SKM-1 (cell line): ENCODE results near the gene ULBP1.
"Not testable (repeated sequence)": the region's sequence is repeated elsewhere in the genome, so short reads cannot be mapped to it uniquely, and the experiment has no call there.

Experiments used
- DNase-seq: peaks from one replicate; lab custom pipeline; 2025; ENCODE audit not compliant: unreplicated experiment; lab: John Stamatoyannopoulos, UW

The ULBP1 gene

DNA sequence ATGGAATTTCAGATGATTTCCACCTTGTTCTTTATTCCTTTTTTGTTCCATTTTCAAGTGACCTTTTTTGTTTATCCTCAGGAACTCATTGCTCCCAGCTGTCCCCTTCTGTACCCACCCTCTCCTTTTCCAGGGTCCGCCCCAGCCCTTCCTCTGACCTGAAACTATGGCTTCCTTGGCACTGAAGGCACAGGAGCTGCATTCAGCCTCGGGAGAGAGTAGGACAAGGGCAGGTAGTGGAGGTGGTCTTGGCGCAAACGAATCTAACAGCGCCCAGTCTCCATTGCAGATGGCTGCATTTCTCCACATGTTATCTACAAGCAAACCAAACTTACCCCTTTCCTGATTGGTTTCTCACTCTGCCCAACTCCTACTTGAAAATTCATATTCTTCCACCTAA, 30.7 kb upstream of the ULBP1 start:
- DNase-seq: no peak

- DNase-seq: no peak
These were observed 30.3 kb upstream of the ULBP1 start for GRCh38 chr6:149933461-149933860.

GRCh38 chr6:149934249-149935156, 29.2 kb upstream of the ULBP1 start:
- DNase-seq: peak; percentile 52

DNA sequence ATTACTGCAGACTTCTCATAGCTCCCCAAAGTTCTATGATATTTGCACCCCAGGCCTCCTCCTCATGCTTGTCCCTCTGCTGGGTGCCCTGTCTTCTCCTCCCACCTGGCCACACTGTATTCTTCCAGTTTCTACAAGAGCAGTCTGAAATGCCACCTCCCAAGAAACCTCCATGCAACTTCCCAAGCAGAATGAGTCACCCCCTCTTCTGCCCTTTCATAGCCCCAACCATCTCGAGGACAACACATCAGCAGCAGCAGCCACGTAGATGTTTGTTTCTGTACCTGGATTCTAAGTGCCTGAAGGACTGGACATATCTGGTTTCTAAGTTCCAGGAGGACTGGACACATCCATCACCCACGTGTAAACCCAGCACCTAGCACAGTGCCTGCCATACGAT, 28.5 kb upstream of the ULBP1 start:
- no peak for DNase-seq

GRCh38 chr6:149935668-149936067, 28.1 kb upstream of the ULBP1 start:
- no peak for DNase-seq

- no peak for DNase-seq
These were observed 27.0 kb upstream of the ULBP1 start for GRCh38 chr6:149936743-149937142.

DNA sequence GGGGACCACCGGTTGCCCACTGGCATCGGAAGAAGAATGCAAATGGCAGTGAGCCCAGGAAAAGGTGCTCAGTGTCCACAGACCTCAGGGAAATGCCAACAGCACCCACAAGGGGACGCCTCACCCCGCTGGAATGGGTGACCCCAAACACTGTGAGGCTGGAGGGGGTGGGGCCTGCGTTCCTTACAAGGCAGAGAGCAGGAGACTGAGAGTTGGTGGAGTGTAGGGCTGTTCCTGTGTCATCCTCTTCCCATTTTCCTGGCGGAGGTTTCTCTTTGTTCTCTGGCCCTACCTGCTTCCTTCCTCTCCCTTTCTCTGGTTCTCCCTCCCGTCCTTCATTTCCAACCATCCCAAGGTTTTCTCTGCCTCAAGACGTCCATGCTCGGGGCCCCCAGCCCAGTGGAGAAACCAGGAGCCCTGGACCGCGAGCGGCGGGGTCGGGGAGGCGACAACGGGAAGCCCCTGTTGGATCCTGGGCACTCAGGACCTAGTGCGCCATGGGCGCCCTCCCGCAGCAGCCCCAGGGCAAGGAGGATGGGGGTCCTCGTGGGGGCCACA, 25.7 kb upstream of the ULBP1 start:
- DNase-seq: not testable (repeated sequence)

DNA sequence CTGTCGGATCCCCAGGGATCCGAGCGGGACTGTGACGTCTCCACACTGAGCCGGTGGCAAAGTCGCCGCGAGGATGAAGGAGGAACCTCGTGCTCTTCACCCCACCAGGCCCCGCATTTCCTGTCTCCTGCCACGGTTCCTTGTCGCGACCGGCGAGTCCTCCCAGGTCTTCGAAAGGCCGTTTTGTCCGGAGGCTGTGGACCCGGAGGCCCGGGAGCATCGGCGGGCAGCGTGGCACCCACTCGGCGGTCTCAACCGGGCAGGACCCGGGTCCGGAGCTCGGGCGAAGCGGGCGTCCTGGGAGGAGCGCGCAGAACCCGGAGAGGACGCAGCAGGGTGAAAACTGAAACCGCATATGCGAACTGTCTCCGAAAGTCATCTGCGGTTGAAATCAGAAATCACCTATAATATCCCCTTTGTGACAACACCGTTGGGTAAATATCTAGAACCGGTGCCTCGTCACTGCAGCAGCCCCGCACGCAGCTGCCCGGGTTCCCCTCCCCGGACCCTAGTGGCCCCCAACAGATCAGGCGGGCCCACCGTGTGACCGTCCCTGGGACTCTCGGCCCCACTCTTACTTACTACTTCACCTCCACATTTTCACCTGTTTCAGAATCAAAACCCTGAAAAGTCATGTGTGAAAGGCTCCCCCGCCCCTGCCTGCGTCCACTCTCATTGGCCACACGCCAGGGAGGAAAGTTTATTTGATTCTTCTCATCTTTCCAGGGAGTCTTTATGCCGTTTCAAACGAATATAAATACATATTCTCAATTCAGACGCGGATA, 25.0 kb upstream of the ULBP1 start:
- no peak for DNase-seq

DNA sequence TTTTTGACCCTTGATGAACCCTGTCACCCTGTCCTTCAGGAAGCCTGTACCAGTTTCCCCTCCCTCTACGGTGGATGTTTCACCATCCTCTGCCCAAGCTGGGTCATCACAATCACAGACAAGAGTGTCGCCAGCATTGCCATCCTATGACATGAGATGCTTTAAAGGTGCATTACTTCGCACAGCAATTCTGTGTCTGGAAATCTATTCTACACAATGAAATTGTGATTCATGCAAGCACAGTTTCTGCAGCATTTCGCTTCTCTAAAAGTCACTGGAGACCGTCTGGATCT, 24.4 kb upstream of the ULBP1 start:
- DNase-seq: no peak

DNA sequence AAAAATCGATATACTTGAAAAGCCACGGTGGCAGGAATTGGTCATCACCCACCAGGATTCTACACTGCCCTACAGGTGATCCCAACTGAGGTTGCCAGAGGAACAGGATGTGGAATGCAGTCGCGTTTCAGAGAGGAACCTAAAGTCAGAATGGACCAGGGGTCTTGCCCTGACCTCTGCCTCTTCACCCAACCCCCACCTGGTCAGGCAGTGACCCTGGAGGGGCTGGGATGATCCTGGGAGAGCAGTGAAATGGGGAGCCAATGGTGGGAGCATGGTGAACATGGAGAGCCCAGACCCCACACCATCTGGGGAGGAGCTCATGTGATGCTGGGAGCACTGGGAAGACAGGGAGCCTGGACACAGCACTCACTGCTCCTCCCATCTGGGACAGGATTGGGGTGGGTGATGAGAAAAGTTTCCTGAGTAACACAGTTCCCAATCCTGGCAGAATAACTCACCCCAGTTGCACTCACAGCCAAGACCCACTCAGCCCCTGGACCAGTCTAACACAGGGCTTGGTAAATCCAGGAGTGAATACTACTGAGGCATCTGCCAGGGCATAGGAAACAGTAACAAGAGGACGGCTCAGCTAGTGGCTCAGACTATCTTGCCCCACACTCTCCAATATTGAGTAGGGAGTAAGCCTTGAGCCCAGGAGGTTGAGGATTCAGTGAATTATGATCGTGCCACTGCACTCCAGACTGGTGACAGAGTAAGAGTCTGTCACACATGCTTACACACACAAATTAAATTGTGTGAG, 23.7 kb upstream of the ULBP1 start:
- no peak for DNase-seq

DNA sequence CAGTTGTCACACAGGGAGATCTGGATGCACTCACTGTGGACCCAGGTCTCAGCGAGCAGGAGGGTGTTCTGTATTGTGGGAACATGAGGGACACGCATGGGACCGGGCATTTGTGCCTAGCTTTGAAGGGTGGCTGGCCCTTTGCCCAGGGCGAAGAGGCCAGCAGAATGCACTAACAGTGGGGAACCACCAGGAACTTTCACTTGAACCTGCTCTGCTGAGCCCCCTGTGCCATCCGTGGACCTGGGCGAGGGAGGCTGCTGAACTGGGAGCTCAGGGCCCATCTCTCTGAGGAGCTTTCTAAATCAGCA, 23.1 kb upstream of the ULBP1 start:
- no peak for DNase-seq

GRCh38 chr6:149941583-149942460, 21.9 kb upstream of the ULBP1 start, which contains the start of gene ULBP2:
TSS of gene ULBP2 (plus strand) at chr6:149942014. CDS start at chr6:149942073, 59 bp downstream.
- DNase-seq: peak; percentile 25

DNA sequence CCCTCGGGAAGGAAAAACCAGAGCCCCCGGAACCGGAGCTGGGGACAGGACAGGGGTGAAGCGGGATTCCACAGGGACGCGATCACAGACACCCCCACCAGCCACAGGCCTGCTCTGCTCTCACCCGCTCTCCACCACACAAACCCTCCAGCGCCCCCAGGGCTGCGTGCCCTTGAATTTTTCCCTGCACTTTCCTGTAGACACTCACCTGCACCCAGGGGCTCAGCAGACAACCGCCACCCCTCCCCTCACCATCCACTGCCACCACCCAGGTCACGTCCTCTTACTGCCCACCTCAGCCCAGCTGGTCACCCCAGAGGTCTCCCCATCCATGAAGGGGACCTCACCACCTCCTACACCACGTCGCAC, 21.3 kb upstream of the ULBP1 start:
- no peak for DNase-seq

DNA sequence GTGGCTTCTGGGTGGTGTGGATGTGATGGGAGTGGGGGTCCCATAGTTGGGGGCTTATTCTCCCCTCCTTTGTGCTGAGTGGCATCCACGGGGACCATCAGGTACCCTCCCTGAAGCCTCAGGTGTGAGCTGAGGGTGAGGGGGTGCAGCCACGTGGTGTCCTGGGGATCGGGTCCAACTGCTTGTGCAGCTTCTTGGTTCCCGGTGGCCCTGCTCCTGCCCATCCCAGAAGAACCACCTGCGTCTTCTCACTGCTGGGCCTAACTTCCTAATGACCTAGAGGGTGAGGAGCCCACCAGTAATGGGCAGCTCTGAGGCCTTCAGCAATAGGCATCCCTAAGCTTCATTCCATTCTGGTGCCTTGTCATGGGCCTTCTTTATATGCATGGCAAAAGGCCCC, 20.4 kb upstream of the ULBP1 start:
- not testable (repeated sequence) for DNase-seq

DNA sequence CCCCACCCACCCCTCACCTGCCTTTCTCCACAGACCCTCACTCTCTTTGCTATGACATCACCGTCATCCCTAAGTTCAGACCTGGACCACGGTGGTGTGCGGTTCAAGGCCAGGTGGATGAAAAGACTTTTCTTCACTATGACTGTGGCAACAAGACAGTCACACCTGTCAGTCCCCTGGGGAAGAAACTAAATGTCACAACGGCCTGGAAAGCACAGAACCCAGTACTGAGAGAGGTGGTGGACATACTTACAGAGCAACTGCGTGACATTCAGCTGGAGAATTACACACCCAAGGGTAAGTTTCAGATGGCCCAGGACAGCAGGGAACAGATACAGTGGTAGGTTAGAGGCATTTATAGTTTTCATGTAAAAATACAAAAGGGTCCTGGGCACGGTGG, 18.5 kb upstream of the ULBP1 start:
- DNase-seq: not testable (repeated sequence)

DNA sequence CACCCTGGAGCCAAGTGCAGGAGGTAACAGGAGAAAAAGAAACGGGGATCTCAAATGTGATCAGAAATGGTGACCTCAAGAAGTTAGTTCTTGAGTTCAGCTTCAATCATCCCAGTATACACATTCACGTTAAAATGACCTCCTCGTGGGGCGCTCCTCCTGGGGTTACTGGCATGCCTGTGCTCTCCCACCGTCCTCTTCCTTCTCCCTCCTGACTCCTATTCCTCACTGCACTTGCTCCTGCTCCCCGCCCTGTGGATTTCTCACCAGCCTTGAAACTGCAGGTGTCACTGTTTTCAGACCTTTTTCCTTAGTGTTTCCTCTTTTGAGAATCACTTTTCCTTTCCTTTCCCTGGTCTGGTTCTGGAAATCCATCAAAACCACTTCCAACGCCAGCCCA, 17.1 kb upstream of the ULBP1 start:
- not testable (repeated sequence) for DNase-seq

- DNase-seq: not testable (repeated sequence)
These were observed 16.2 kb upstream of the ULBP1 start for GRCh38 chr6:149947533-149947932.

GRCh38 chr6:149948011-149948410, 15.7 kb upstream of the ULBP1 start:
- no peak for DNase-seq

GRCh38 chr6:149948616-149949015, 15.1 kb upstream of the ULBP1 start:
- DNase-seq: no peak

DNA sequence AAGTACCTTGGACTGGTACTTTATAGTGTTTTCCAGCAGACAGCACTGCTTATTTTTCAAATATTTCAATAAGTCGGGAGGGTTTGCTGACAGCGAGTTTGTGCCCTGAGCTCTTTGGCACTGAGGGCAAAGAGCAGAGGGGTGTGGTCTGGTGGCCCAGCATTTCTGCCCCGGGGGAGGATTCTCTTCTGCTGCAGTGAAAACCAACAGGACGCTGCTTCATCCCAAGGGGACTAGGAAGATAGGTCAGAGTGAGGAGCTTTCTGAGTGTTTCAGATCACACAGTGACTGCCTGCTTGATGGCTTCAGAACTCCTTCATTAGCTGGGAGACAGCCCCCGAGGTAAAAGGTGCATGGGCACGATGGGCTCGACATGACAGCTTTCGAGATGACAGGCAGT, 13.3 kb upstream of the ULBP1 start:
- no peak for DNase-seq
